HCT116 (cell line): ENCODE measurements around the gene EEPD1.

Source experiments
- CEBPB ChIP-seq: IDR thresholded peaks from 2 replicates; pipeline ENCODE4 v1.6.1; 2012; ENCODE audit warnings: low read depth
- CTCF ChIP-seq, 3 experiments: fragments of 200-600 bp in 1 of 3; sonication (generic) in 1 of 3; IDR thresholded peaks in 2 of 3; conservative IDR thresholded peaks in 1 of 3; 2 replicates each; pipeline ENCODE4 v1.5.1; 2012 to 2017; ENCODE audit warnings: low read depth in 2 of 3, low read length in 2 of 3, antibody characterized with exemption in 1 of 3, borderline replicate concordance in 1 of 3, control low read depth in 1 of 3, mild to moderate bottlenecking in 1 of 3, mixed read lengths in 1 of 3, mixed run types in 1 of 3, moderate library complexity in 1 of 3; ENCODE audit not compliant: insufficient read depth in 1 of 3
- EZH2 ChIP-seq: fragments of 200-600 bp; sonication (generic); IDR thresholded peaks from 2 replicates; pipeline ENCODE4 v1.6.1; 2017; ENCODE audit warnings: antibody characterized with exemption, mixed run types
- POLR2A ChIP-seq: IDR thresholded peaks from 2 replicates; pipeline ENCODE4 v1.7.0; 2011; ENCODE audit warnings: borderline replicate concordance; ENCODE audit not compliant: insufficient read depth, insufficient read length; ENCODE audit errors: extremely low read depth
- POLR2AphosphoS5 ChIP-seq: IDR thresholded peaks from 2 replicates; pipeline ENCODE4 v1.6.1; 2011; ENCODE audit warnings: mild to moderate bottlenecking, low read depth, low read length, moderate library complexity
- RAD21 ChIP-seq: IDR thresholded peaks from 2 replicates; pipeline ENCODE4 v1.6.1; 2012; ENCODE audit warnings: low read depth, mild to moderate bottlenecking
- SIN3A ChIP-seq: IDR thresholded peaks from 2 replicates; pipeline ENCODE4 v1.6.1; 2012; ENCODE audit warnings: low read depth
- YY1 ChIP-seq: IDR thresholded peaks from 2 replicates; pipeline ENCODE4 v1.6.1; 2011; ENCODE audit warnings: low read length, low read depth, moderate library complexity, mild to moderate bottlenecking; ENCODE audit not compliant: insufficient replicate concordance; ENCODE audit errors: extremely low read depth
- ZBTB33 ChIP-seq: IDR thresholded peaks from 2 replicates; pipeline ENCODE4 v1.6.1; 2011; ENCODE audit warnings: mild to moderate bottlenecking, low read length, moderate library complexity; ENCODE audit not compliant: insufficient replicate concordance; ENCODE audit errors: extremely low read depth

GRCh38 chr7:36135700-36136099 is 17.4 kb upstream of the EEPD1 start:
- TF ChIP-seq RAD21: no peak
- TF ChIP-seq CTCF (IDR thresholded peaks at IDR 0.05 in 2 of 3, conservative IDR thresholded peaks at IDR 0.05 in 1 of 3; ENCODE audit: borderline replicate concordance in 1 of 3, insufficient read depth in 1 of 3, low read depth in 2 of 3, low read length in 2 of 3): no peak
- no peak for TF ChIP-seq CEBPB
- TF ChIP-seq SIN3A: no peak
- TF ChIP-seq YY1: no peak
- no peak for TF ChIP-seq EZH2
- TF ChIP-seq POLR2AphosphoS5: no peak
- no peak for TF ChIP-seq POLR2A
- TF ChIP-seq ZBTB33: no peak
